Right lung (tissue), 5 donors: ENCODE measurements around the gene OR5K1. TPM values are rescaled to one million over a fixed set of nuclear protein-coding genes. Genes with fewer than 3 reads are reported as not detected.
A peak's percentile ranks its signal among the peaks of the same experiment; 100 is the strongest.

Experiments used
- DNase-seq, 2 donors: peaks; one replicate each; pipeline ENCODE4 v3.0.0-alpha.2; 2013
- polyA plus RNA-seq, 5 donors: library from polyadenylated mRNA; unstranded; fragments of 120-200 nt; gene quantifications; one replicate each; pipeline versions ENCODE4 v1.2.1 to v1.2.3, GENCODE V29; 2013; ENCODE audit warnings: inconsistent platforms in 1 of 5, low replicate concordance in 1 of 5; ENCODE audit not compliant: insufficient read length in 5 of 5, insufficient read depth in 1 of 5

Gene OR5K1
- polyA plus RNA-seq, 5 donors: not detected

GRCh38 chr3:98513736-98514135 lies 50.7 kb downstream of the OR5K1 start:
- DNase-seq: no peak

GRCh38 chr3:98514948-98515347 lies 51.9 kb downstream of the OR5K1 start:
- no peak for DNase-seq

GRCh38 chr3:98518816-98519215 lies 55.8 kb downstream of the OR5K1 start:
- DNase-seq: no peak

GRCh38 chr3:98519351-98519750 lies 56.4 kb downstream of the OR5K1 start:
- no peak for DNase-seq

- peak in 1 of 2 donors; percentile 55 for DNase-seq
Measured at GRCh38 chr3:98521897-98522543, 59.0 kb downstream of the OR5K1 start.

Other genes starting within 250 kb of the OR5K1 start
- gene OR5H6, start 199.0 kb upstream of the OR5K1 start, polyA plus RNA-seq: not detected
- gene OR5H2, start 180.7 kb upstream of the OR5K1 start, polyA plus RNA-seq: not detected
- gene OR5K4, start 109.3 kb upstream of the OR5K1 start, polyA plus RNA-seq: not detected
- not detected for gene OR5K3, start 72.5 kb upstream of the OR5K1 start, polyA plus RNA-seq
- 1 to 10 TPM in 1 of 5 donors, under 1 TPM in 3, not detected in 1; 0.18 to 1.0 (median 0.68) TPM for gene OR5K2, start 34.5 kb downstream of the OR5K1 start, polyA plus RNA-seq
- gene CLDND1, start 59.7 kb downstream of the OR5K1 start, polyA plus RNA-seq: 100 to 1,000 TPM; 110 to 191 (median 146) TPM
- gene GPR15, start 68.8 kb downstream of the OR5K1 start, polyA plus RNA-seq: not detected
- gene CPOX, start 130.4 kb downstream of the OR5K1 start, polyA plus RNA-seq: 10 to 100 TPM; 26.1 to 32.6 (median 30.1) TPM